Loucy (cell line): ENCODE measurements around the gene GRK6.

ENCODE experiments used
- H2AFZ ChIP-seq: fragments of 200-600 bp; sonication (generic); 2 replicates; pipeline ENCODE4 v1.6.0; 2016; ENCODE audit warnings: antibody characterized with exemption, mild to moderate bottlenecking, low read length, moderate library complexity
- H3F3A ChIP-seq: fragments of 200-600 bp; 2 replicates; pipeline ENCODE4 v1.6.0; 2016; ENCODE audit warnings: antibody characterized with exemption, low read depth, mild to moderate bottlenecking
- H3K27me3 ChIP-seq: fragments of 200-600 bp; sonication (generic); 2 replicates; pipeline ENCODE4 v1.6.1; 2014; ENCODE audit warnings: low read length, mild to moderate bottlenecking; ENCODE audit not compliant: insufficient read depth, poor library complexity, severe bottlenecking
- H3K36me3 ChIP-seq: fragments of 200-600 bp; sonication (generic); 2 replicates; pipeline ENCODE4 v1.6.1; 2016; ENCODE audit warnings: low read length; ENCODE audit not compliant: insufficient read depth
- H3K4me1 ChIP-seq: fragments of 200-600 bp; sonication (generic); 2 replicates; pipeline ENCODE4 v1.5.1; 2014; ENCODE audit warnings: low read length, mild to moderate bottlenecking; ENCODE audit not compliant: insufficient read depth, poor library complexity, severe bottlenecking
- H3K4me2 ChIP-seq: fragments of 200-600 bp; sonication (generic); 2 replicates; pipeline ENCODE4 v1.6.0; 2014; ENCODE audit warnings: antibody characterized with exemption, low read length, low read depth, mild to moderate bottlenecking; ENCODE audit not compliant: poor library complexity, severe bottlenecking
- H3K4me3 ChIP-seq: fragments of 200-600 bp; sonication (generic); 2 replicates; pipeline ENCODE4 v1.5.1; 2014; ENCODE audit warnings: low read length, mild to moderate bottlenecking, mixed read lengths; ENCODE audit not compliant: poor library complexity, severe bottlenecking
- H3K79me2 ChIP-seq: fragments of 200-600 bp; sonication (generic); 2 replicates; pipeline ENCODE4 v1.6.1; 2014; ENCODE audit warnings: low read length; ENCODE audit not compliant: insufficient read depth
- H3K9ac ChIP-seq: fragments of 200-600 bp; sonication (generic); 2 replicates; pipeline ENCODE4 v1.6.0; 2014; ENCODE audit warnings: mild to moderate bottlenecking, low read depth, low read length, moderate library complexity; ENCODE audit not compliant: poor library complexity, severe bottlenecking
- H3K9me2 ChIP-seq: fragments of 200-600 bp; sonication (generic); replicated peaks from 2 replicates; pipeline ENCODE4 v1.6.1; 2016; ENCODE audit warnings: low read depth, low read length, mixed read lengths
- H3K9me3 ChIP-seq: fragments of 200-600 bp; sonication (generic); 2 replicates; pipeline ENCODE4 v1.6.1; 2014; ENCODE audit warnings: mild to moderate bottlenecking, antibody characterized with exemption, low read length, low read depth; ENCODE audit not compliant: insufficient read depth
- H4K20me1 ChIP-seq: fragments of 200-600 bp; sonication (generic); 2 replicates; pipeline ENCODE4 v1.6.0; 2014; ENCODE audit warnings: antibody characterized with exemption, low read length, mild to moderate bottlenecking; ENCODE audit not compliant: insufficient read depth, poor library complexity, severe bottlenecking
- CTCF ChIP-seq: fragments of 200-600 bp; sonication (generic); conservative IDR thresholded peaks from 2 replicates; pipeline ENCODE4 v1.5.1; 2014; ENCODE audit warnings: mild to moderate bottlenecking, antibody characterized with exemption, low read length
- EZH2phosphoT487 ChIP-seq: fragments of 200-600 bp; IDR thresholded peaks from 2 replicates; pipeline ENCODE4 v1.6.1; 2018; ENCODE audit warnings: antibody characterized with exemption, mild to moderate bottlenecking, moderate library complexity, borderline replicate concordance

GRK6 gene

GRCh38 chr5:177450667-177451424, 24.4 kb downstream of the GRK6 start:
- TF ChIP-seq CTCF, result no peak
- TF ChIP-seq EZH2phosphoT487, result no peak
- Histone ChIP-seq H2AFZ (no peak overlapping the region), H3K9ac (no peak overlapping the region), H3K36me3 (no peaks in the 10 kb centered on the region), H3K9me3 (no peaks in the 10 kb centered on the region), H3K9me2 (no peaks in the 10 kb centered on the region), H3K4me2 (no peak overlapping the region), H3K4me3 (no peak overlapping the region), H3F3A (no peaks in the 10 kb centered on the region), H3K27me3 (no peaks in the 10 kb centered on the region), H3K4me1 (no peaks in the 10 kb centered on the region), H3K79me2 (no peaks in the 10 kb centered on the region), H4K20me1 (peaks cover 3% of the 10 kb centered on the region)

DNA sequence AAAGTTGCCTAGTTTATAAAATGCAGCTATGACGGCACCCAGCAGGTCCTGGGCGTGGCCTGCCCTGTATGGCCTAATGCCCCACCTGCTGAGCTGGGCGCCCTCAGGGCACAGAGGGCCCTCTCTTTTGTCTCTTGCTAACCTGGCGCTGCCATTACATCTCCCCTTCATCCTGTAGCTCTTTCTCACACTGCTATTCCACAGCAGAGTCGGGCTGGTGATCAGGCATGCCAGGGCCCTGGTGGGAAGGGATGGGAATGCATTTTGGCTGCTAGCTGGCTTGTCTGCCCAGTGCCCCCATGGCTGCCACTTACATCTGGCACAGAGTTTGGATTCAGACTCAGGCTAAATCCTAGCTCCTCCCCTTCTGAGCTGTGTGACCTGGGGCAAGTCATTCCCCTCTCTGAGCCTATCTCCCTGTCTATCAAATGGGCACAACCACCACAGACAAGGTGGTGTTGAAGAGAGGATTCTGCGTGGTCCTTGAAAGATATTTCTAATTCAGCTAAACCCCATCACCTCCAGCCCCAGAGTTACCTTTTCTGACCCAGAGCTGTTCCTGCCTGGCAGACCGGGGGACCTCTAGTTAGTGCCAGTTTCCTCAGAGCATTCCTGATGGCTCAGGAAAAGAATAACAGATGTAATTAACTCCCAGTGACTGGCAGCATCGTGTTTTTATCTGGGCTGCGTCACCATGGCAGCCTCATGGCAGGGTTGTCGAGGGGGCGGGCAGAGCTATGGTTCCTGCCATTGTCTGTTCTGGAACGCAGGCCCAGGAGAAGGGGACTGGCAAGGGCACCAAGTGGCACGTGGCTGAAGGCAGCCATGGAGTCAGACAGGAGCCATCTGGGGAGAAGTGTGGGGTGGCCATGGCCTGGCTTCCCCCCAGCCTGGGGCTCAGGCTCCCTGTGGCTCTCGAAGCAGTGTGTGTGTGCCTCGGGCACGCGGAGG, 26.5 kb downstream of the GRK6 start:
- Histone ChIP-seq H3K9ac (no peak overlapping the region), H3K27me3 (no peaks in the 10 kb centered on the region), H4K20me1 (peaks cover 13% of the 10 kb centered on the region), H2AFZ (no peak overlapping the region), H3F3A (no peaks in the 10 kb centered on the region; the same call in 1 of the 2 replicates), H3K4me3 (no peak overlapping the region), H3K36me3 (no peaks in the 10 kb centered on the region), H3K79me2 (no peaks in the 10 kb centered on the region), H3K4me1 (no peaks in the 10 kb centered on the region), H3K9me2 (no peaks in the 10 kb centered on the region), H3K9me3 (no peaks in the 10 kb centered on the region), H3K4me2 (no peak overlapping the region)
- TF ChIP-seq CTCF, result no peak

DNA sequence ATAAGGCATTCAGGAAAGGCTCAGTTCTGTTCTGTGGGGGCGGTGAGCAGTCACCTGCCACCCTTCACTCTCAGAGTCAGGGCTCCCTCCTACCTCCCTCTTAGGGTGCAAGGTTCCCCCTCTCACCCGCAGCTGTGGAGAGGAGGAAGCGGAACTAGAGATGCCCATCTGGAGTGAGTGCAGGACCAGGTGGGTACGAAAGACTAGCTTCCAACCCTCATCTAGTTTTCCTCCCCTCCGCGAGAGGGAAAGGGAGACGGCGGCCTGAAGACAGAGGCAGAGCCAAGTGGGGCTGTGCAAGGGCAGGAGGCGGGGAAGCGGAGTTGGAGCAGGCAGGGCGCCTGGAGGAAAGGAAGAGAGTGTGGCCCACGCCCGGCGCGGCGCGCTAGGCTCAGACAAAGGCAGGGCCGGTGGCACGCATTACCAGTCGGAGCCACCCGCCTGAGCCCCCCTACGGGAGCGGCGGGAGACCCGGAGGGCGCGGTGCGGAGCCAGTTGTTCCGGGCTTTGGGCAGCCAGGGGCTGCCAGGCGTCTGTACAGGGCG, 27.4 kb downstream of the GRK6 start:
- Histone ChIP-seq H3K36me3 (no peaks in the 10 kb centered on the region), H4K20me1 (peaks cover 13% of the 10 kb centered on the region)

More for the DNA sequence above, 27.4 kb downstream of the GRK6 start:
- Histone ChIP-seq H2AFZ (no peak overlapping the region), H3K79me2 (no peaks in the 10 kb centered on the region), H3F3A (no peaks in the 10 kb centered on the region; the same call in 1 of the 2 replicates), H3K4me3 (peak overlapping the region; percentile 79), H3K9ac (peak overlapping the region; percentile 90), H3K27me3 (no peaks in the 10 kb centered on the region), H3K9me3 (no peaks in the 10 kb centered on the region), H3K9me2 (no peaks in the 10 kb centered on the region), H3K4me1 (no peaks in the 10 kb centered on the region), H3K4me2 (peak overlapping the region; percentile 64)
- TF ChIP-seq EZH2phosphoT487 (no peak), CTCF (no peak)
